IPS-18a (cell line): Measurements from ENCODE around the gene THADA.
A peak's percentile ranks its signal among the peaks of the same experiment; 100 is the strongest.

ENCODE experiments used
- H3K27ac ChIP-seq: one replicate; pipeline ENCODE4 v1.5.1; 2013; ENCODE audit warnings: low read length
- H3K27me3 ChIP-seq: one replicate; pipeline ENCODE4 v1.6.1; 2013; ENCODE audit warnings: mild to moderate bottlenecking, low read length; ENCODE audit not compliant: control insufficient read depth, insufficient read depth
- H3K36me3 ChIP-seq: one replicate; pipeline ENCODE4 v1.6.1; 2013; ENCODE audit warnings: low read depth, low read length; ENCODE audit not compliant: control insufficient read depth
- H3K4me1 ChIP-seq: one replicate; pipeline ENCODE4 v1.6.1; 2013; ENCODE audit warnings: low read depth, low read length; ENCODE audit not compliant: control insufficient read depth
- H3K4me3 ChIP-seq: one replicate; pipeline ENCODE4 v1.5.1; 2013; ENCODE audit warnings: low read length
- H3K9ac ChIP-seq: one replicate; pipeline ENCODE4 v1.6.1; 2013; ENCODE audit warnings: mild to moderate bottlenecking, low read length, moderate library complexity
- H3K9me3 ChIP-seq: one replicate; pipeline ENCODE4 v1.6.1; 2013; ENCODE audit warnings: low read depth, low read length; ENCODE audit not compliant: control insufficient read depth

Gene THADA

GRCh38 chr2:43414586-43415135 is 181.2 kb downstream of the THADA start:
- Histone ChIP-seq H3K4me1 (no peaks in the 10 kb centered on the region), H3K4me3 (no peak overlapping the region), H3K9ac (no peak overlapping the region), H3K9me3 (no peaks in the 10 kb centered on the region), H3K27me3 (no peaks in the 10 kb centered on the region), H3K36me3 (no peaks in the 10 kb centered on the region), H3K27ac (no peak overlapping the region)

GRCh38 chr2:43414033-43414432 is 181.8 kb downstream of the THADA start:
- Histone ChIP-seq H3K27ac (no peak overlapping the region), H3K9me3 (no peaks in the 10 kb centered on the region), H3K4me3 (no peak overlapping the region), H3K36me3 (no peaks in the 10 kb centered on the region), H3K9ac (no peak overlapping the region), H3K27me3 (no peaks in the 10 kb centered on the region), H3K4me1 (no peaks in the 10 kb centered on the region)

- H3K4me1 ChIP-seq: no peaks in the 10 kb centered on the region
- H3K27ac ChIP-seq: no peak overlapping the region
- H3K27me3 ChIP-seq: no peaks in the 10 kb centered on the region
- no peaks in the 10 kb centered on the region for H3K36me3 ChIP-seq
- no peak overlapping the region for H3K4me3 ChIP-seq
- no peak overlapping the region for H3K9ac ChIP-seq
- no peaks in the 10 kb centered on the region for H3K9me3 ChIP-seq
These were observed 183.6 kb downstream of the THADA start for GRCh38 chr2:43412114-43412753.

GRCh38 chr2:43410055-43410604 is 185.7 kb downstream of the THADA start:
- Histone ChIP-seq H3K36me3 (no peaks in the 10 kb centered on the region), H3K4me1 (peaks cover 4% of the 10 kb centered on the region), H3K9me3 (no peaks in the 10 kb centered on the region), H3K4me3 (no peak overlapping the region), H3K27me3 (no peaks in the 10 kb centered on the region), H3K27ac (no peak overlapping the region), H3K9ac (no peak overlapping the region)

GRCh38 chr2:43408407-43409160 is 187.3 kb downstream of the THADA start:
- Histone ChIP-seq H3K27ac (no peak overlapping the region), H3K4me1 (peaks cover 7% of the 10 kb centered on the region), H3K4me3 (no peak overlapping the region), H3K36me3 (no peaks in the 10 kb centered on the region), H3K9ac (no peak overlapping the region), H3K9me3 (no peaks in the 10 kb centered on the region), H3K27me3 (no peaks in the 10 kb centered on the region)

GRCh38 chr2:43407935-43408334 is 187.9 kb downstream of the THADA start:
- Histone ChIP-seq H3K4me3 (no peak overlapping the region), H3K9ac (no peak overlapping the region), H3K36me3 (no peaks in the 10 kb centered on the region), H3K9me3 (no peaks in the 10 kb centered on the region), H3K27me3 (no peaks in the 10 kb centered on the region), H3K27ac (no peak overlapping the region), H3K4me1 (peaks cover 13% of the 10 kb centered on the region)

- H3K4me3 ChIP-seq: no peak overlapping the region
- H3K9ac ChIP-seq: peak overlapping the region; percentile 7
- H3K36me3 ChIP-seq: no peaks in the 10 kb centered on the region
- H3K27ac ChIP-seq: no peak overlapping the region
- H3K4me1 ChIP-seq: peaks cover 16% of the 10 kb centered on the region
- H3K9me3 ChIP-seq: no peaks in the 10 kb centered on the region
- H3K27me3 ChIP-seq: no peaks in the 10 kb centered on the region
These were observed 189.1 kb downstream of the THADA start for GRCh38 chr2:43406651-43407279.

GRCh38 chr2:43405829-43406228 is 190.0 kb downstream of the THADA start:
- Histone ChIP-seq H3K27ac (no peak overlapping the region), H3K36me3 (no peaks in the 10 kb centered on the region), H3K4me1 (peaks cover 16% of the 10 kb centered on the region), H3K4me3 (no peak overlapping the region), H3K27me3 (no peaks in the 10 kb centered on the region), H3K9me3 (no peaks in the 10 kb centered on the region), H3K9ac (no peak overlapping the region)

GRCh38 chr2:43402452-43402937 is 193.3 kb downstream of the THADA start:
- Histone ChIP-seq H3K27me3 (no peaks in the 10 kb centered on the region), H3K36me3 (no peaks in the 10 kb centered on the region), H3K27ac (no peak overlapping the region), H3K4me1 (peaks cover 16% of the 10 kb centered on the region), H3K4me3 (no peak overlapping the region), H3K9me3 (no peaks in the 10 kb centered on the region), H3K9ac (no peak overlapping the region)

GRCh38 chr2:43402002-43402401 is 193.8 kb downstream of the THADA start:
- H3K9me3 ChIP-seq: no peaks in the 10 kb centered on the region
- no peak overlapping the region for H3K9ac ChIP-seq
- no peak overlapping the region for H3K27ac ChIP-seq
- no peaks in the 10 kb centered on the region for H3K36me3 ChIP-seq
- no peak overlapping the region for H3K4me3 ChIP-seq
- peaks cover 16% of the 10 kb centered on the region for H3K4me1 ChIP-seq
- no peaks in the 10 kb centered on the region for H3K27me3 ChIP-seq

GRCh38 chr2:43400508-43400907 is 195.3 kb downstream of the THADA start:
- H3K9me3 ChIP-seq: no peaks in the 10 kb centered on the region
- H3K4me1 ChIP-seq: peaks cover 12% of the 10 kb centered on the region
- H3K27me3 ChIP-seq: no peaks in the 10 kb centered on the region
- H3K9ac ChIP-seq: no peak overlapping the region
- H3K4me3 ChIP-seq: no peak overlapping the region
- H3K27ac ChIP-seq: no peak overlapping the region
- no peaks in the 10 kb centered on the region for H3K36me3 ChIP-seq
